Activated CD4-positive, alpha-beta T cell treated with anti-CD3 and anti-CD28 coated beads for 24 hours (primary cell): ENCODE results near the gene GPR153.
A peak's percentile ranks its signal among the peaks of the same experiment; 100 is the strongest.

Experiments
- DNase-seq, 2 donors: peaks; one replicate each; pipeline ENCODE4 v3.0.0-alpha.2; 2020; ENCODE audit warnings: low read depth in 2 of 2

GPR153 gene

GRCh38 chr1:6248932-6249738, 11.8 kb downstream of the GPR153 start:
- DNase-seq: no peak

- no peak for DNase-seq
Measured at GRCh38 chr1:6248161-6248776, 12.6 kb downstream of the GPR153 start.

GRCh38 chr1:6247651-6248050, 13.2 kb downstream of the GPR153 start:
- DNase-seq: no peak

- DNase-seq: peak; percentile 77 to 78
Measured at GRCh38 chr1:6246497-6247467, 14.1 kb downstream of the GPR153 start.

- peak; percentile 23 to 36 for DNase-seq
Measured at GRCh38 chr1:6245869-6246496, 14.9 kb downstream of the GPR153 start.

- peak; percentile 72 for DNase-seq
Measured at GRCh38 chr1:6245086-6245868, 15.6 kb downstream of the GPR153 start.

- DNase-seq: no peak
Measured at GRCh38 chr1:6244401-6245049, 16.4 kb downstream of the GPR153 start.

- no peak for DNase-seq
Measured at GRCh38 chr1:6243993-6244392, 16.9 kb downstream of the GPR153 start, which contains the start of gene HES3. Gene HES3, plus strand, starts transcription at chr1:6244179. Its CDS starts 187 bp downstream, at chr1:6244366.

- no peak for DNase-seq
Measured at GRCh38 chr1:6243053-6243834, 17.7 kb downstream of the GPR153 start.

GRCh38 chr1:6241887-6242740, 18.8 kb downstream of the GPR153 start:
- DNase-seq: no peak

- no peak for DNase-seq
Measured at GRCh38 chr1:6241107-6241886, 19.6 kb downstream of the GPR153 start.

- DNase-seq: no peak
Measured at GRCh38 chr1:6239950-6240768, 20.7 kb downstream of the GPR153 start.

- DNase-seq: no peak
Measured at GRCh38 chr1:6239213-6239752, 21.6 kb downstream of the GPR153 start.

- no peak for DNase-seq
Measured at GRCh38 chr1:6237093-6237492, 23.8 kb downstream of the GPR153 start.

- no peak for DNase-seq
Measured at GRCh38 chr1:6235296-6235677, 25.6 kb downstream of the GPR153 start.

GRCh38 chr1:6234502-6235295, 26.2 kb downstream of the GPR153 start:
- DNase-seq: no peak
